Fibroblast of the aortic adventitia (primary cell): ENCODE results near the gene RBPJL. TPM values are rescaled to one million over a fixed set of nuclear protein-coding genes. Genes with fewer than 3 reads are reported as not detected.

Source experiments
- DNase-seq: peaks from one replicate; pipeline ENCODE4 v3.0.0-alpha.2; 2010; ENCODE audit warnings: low read depth
- H3K4me3 ChIP-seq: 2 replicates; pipeline ENCODE4 v1.5.1; 2011; ENCODE audit warnings: low read depth, mild to moderate bottlenecking, control low read depth, low read length, moderate library complexity
- CTCF ChIP-seq: IDR thresholded peaks from 2 replicates; pipeline ENCODE4 v1.5.1; 2011; ENCODE audit warnings: mild to moderate bottlenecking, low read length, control low read depth, inconsistent platforms; ENCODE audit not compliant: insufficient read depth
- total RNA-seq: library from RNA; depleted of rRNA; stranded (reverse); fragments of >200 nt; gene quantifications from 2 replicates; pipeline ENCODE4 v1.2.3, GENCODE V29; 2012; ENCODE audit warnings: low replicate concordance

Gene RBPJL
- total RNA-seq, 1 donor, result not detected

DNA sequence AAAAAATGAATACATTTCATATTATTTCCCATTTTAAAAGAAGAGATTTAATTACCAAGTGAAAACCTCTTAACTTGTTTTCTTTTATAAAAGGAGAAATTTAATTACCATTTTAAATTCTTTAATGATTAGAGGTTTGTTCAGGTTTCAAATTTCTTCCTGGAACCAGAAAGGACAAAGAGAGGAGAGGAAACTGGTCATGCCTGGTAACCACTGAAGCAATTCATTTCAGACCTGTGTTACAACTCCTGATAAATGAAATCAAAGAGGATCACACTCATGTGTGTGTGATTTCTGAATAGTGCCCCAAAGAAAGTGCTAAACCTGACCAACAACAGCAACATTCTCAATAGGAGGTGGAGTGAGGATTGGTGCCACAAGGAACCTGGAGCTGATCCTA, 39.7 kb upstream of the RBPJL start:
- DNase-seq, result no peak
- H3K4me3 ChIP-seq, result no peak overlapping the region
- TF ChIP-seq CTCF, result no peak

- no peak overlapping the region for H3K4me3 ChIP-seq
- no peak for TF ChIP-seq CTCF
- DNase-seq, result peak; percentile 67
These were observed 38.1 kb upstream of the RBPJL start for GRCh38 chr20:45268531-45268930.

GRCh38 chr20:45269056-45269455, 37.6 kb upstream of the RBPJL start:
- H3K4me3 ChIP-seq, result no peak overlapping the region
- TF ChIP-seq CTCF, result no peak
- DNase-seq, result no peak

GRCh38 chr20:45269754-45270270, 36.8 kb upstream of the RBPJL start:
- no peak for DNase-seq
- no peak overlapping the region for H3K4me3 ChIP-seq
- no peak for TF ChIP-seq CTCF

GRCh38 chr20:45275338-45275737, 31.3 kb upstream of the RBPJL start:
- no peak for TF ChIP-seq CTCF
- H3K4me3 ChIP-seq, result no peak overlapping the region
- DNase-seq, result no peak

- no peak overlapping the region for H3K4me3 ChIP-seq
- DNase-seq, result no peak
- TF ChIP-seq CTCF, result no peak
These were observed 26.6 kb upstream of the RBPJL start for GRCh38 chr20:45279992-45280391.
